Superior temporal gyrus (tissue), 1 donor: Measurements from ENCODE around the gene ALPI.

Experiments
- DNase-seq: peaks from one replicate; pipeline ENCODE4 v3.0.0-alpha.2; 2016; ENCODE audit errors: extremely low spot score

ALPI gene

DNA sequence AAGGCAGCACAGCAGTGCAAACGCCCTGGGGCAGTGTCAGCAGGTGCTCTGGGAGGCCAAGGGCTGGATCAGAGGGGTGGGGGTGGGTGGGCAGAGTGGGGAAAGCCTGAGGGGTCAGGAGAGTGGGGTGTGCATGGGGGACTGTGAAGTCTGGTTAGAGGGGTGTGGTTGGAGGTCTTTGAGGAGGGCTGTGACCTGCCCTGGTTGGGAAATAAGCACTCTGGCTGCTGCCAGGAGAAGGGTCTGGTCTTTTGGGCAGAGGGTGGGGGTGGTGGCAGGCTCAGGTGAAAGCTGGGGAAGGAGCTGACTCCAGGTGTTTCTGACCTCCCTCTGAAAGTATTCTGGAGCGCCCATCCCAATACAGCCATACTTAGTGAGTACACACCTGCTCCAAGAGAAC is 4.2 kb downstream of the ALPI start:
- DNase-seq, result no peak

- DNase-seq, result no peak
These were observed 8.0 kb downstream of the ALPI start for GRCh38 chr2:232463701-232464543.

- DNase-seq, result no peak
These were observed 8.6 kb downstream of the ALPI start for GRCh38 chr2:232464544-232464885.

GRCh38 chr2:232465061-232465460 is 9.1 kb downstream of the ALPI start:
- DNase-seq, result no peak

- no peak for DNase-seq
These were observed 10.3 kb downstream of the ALPI start for GRCh38 chr2:232466221-232466620.

DNA sequence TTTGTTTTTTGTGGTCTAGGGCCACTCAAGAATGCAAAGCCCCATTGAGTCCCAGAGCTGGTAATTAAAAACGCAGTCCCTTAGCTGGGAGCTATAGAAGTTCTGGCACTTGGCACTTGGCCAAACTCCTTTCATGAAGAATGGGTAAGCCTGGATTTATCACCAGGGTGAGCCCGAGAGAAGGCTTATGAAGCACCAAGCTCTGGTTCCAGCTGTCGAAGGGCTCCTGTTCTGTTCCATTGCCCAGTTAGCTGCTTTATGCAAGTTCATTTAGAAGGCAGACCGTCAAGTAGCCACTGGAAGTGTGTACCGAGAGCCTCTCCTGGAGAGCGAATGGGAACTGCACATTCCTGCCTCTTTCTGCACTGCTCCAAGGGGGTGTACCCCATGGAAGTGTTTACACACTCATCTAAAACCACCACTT is 17.5 kb downstream of the ALPI start:
- no peak for DNase-seq

- no peak for DNase-seq
These were observed 20.1 kb downstream of the ALPI start for GRCh38 chr2:232476045-232476444.

- no peak for DNase-seq
These were observed 20.8 kb downstream of the ALPI start for GRCh38 chr2:232476791-232477190.

DNA sequence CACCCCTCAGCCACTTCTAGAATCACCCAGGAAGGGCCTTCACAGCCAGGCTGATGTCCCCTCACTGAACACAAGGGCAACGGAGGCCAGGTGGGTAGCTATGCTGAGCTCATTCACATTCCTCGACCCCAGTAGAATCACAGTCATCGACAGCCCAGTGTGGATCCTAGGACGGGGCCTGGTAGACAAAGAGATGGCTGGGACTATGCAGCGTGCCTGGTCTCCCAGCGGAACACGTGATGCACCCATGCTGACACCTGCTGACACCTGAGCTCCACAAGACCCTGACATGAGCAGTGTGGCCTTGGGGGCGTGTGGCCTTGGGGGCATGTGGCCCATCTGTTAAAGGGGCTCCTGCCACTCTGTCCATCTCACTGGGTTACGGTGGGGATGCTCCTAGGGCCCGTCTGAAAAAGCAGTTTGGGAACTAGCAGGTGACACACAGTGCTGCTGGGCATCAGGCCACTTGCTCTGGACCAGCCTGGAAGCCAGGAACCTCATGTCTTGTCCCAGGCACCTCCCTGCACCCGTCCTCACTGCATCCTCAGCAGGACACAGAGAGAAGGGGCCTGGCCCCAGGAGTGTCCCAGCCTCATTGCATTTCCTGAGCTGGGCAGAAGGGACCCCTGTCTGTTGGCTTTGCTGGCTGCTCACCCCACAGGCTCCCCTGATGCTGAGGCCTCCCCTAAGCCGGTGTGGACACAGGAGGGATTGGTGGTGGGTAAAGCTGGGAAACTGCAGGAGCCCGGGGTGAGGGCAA is 22.0 kb downstream of the ALPI start:
- DNase-seq, result no peak

- DNase-seq, result no peak
These were observed 22.8 kb downstream of the ALPI start for GRCh38 chr2:232478571-232479340.

- DNase-seq, result no peak
These were observed 23.6 kb downstream of the ALPI start for GRCh38 chr2:232479341-232480200.

- no peak for DNase-seq
These were observed 24.5 kb downstream of the ALPI start for GRCh38 chr2:232480201-232481190.

GRCh38 chr2:232481322-232482140 is 25.6 kb downstream of the ALPI start:
- no peak for DNase-seq

DNA sequence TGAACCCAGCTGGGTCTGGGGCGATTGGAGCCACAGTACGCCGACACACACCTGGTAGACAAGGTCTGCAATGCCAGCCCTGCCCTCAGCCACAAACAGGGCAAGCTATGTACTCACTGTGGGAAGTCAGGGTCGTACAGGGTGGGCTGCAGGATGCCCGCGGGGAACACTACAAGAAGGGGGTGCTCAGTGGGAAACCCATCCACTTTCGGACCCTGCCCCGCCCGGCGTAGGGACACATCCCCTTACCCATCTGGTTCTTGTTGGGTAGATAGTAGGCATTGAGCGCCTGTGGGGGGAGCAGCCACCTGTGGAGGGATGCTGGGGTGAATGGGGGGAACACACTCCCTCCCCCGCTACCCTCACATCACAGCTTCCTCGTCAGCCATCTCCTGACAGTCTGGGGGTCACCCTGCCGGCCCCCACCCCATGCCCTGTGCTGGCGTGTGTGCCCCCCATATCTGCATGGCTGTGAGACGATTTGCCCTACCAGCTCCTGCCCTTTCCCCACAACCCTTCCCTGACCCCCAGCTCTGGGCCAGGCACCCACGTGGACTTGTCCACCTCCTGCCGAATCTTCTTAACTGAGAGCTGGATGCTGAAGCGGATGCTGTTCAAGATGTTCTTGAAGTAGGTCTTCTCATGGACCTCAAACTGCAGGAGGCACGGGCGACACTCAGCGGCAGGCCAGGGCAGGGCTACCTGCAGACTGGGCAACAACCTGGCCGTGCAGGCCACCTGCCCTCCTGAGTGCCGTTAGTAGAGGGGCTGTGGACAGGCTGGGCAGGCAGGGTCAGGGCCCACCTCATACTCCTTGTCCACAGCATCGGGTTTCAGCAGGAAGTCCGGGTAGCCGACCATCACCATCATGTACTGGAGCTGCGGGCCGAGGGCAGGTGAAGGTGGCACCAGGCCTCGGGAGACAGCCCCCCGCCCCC is 26.6 kb downstream of the ALPI start:
- DNase-seq, result no peak

DNA sequence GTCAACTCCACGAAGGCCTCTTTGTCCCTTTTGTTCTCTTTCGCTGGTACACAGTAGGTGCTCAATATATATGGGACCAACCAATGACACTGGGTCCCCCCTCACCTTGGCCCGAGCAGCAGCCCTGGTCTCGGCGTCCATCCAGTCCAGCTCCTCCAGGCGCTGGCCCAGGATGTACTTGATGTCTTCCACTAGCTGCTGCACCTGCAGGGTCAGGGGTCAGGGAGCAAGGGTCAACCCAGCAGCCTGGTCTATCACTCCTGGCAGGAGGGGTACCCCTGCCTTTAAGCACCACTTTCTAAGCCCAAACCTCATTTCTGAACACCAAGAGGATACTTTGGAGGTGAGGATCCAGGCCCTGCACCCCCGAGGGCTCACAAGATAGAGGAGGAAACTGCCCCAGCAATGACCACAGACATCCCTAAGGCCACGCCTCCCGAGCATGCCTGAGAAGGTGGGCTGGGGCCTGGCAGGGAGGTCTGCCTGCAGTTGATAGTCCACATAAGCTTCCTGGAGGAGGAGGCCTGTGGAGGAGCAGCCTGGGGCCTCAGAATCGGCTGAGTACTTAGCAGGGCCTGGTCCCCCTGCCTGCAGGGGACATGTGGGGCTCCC is 27.5 kb downstream of the ALPI start:
- no peak for DNase-seq

GRCh38 chr2:232483923-232484627 is 28.1 kb downstream of the ALPI start:
- no peak for DNase-seq
